ENCODE measurements around the gene BAG1. TPM values are rescaled to one million over a fixed set of nuclear protein-coding genes. Genes with fewer than 3 reads are reported as not detected.

BAG1 gene
- total RNA-seq, 2 donors from 2014 or later: 38.7 to 39.9 TPM

DNA sequence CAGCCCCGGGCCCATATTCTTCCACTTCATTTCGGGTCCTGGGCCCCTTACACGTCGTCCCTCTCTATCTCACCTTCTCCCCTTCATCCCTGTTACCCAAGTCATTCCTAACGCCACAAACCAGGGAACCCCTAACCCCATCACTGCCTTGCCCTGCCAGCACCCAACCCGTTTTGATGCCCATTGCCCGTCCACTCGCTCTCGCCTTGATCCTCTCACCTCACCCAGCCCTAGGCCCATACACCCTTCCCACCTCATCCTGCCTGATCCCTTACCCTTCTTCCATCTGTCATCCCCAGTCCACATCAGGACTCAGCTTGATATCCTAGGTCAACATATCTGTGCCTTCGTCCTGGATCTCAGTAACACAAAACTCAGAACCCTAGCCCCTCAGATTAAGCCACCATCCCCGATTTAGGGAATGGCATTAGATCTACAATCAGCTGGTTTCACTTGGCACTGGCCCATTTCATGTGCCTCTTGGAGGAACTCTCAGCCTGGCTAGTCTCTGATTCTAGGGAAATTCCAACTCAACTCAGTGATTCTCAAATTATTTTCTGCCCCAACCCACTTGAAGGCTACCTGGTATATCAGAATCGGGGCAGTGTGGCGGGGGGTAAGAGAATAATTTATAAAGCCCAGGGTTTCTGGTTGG, 830 bp upstream of the BAG1 start:
- peaks cover 39% of the 10 kb centered on the region for H3K36me3 ChIP-seq (ENCODE audit: control insufficient read depth, insufficient read depth, low read length)
- no peaks in the 10 kb centered on the region for H3K9me3 ChIP-seq (ENCODE audit: control insufficient read depth, low read length)

DNA sequence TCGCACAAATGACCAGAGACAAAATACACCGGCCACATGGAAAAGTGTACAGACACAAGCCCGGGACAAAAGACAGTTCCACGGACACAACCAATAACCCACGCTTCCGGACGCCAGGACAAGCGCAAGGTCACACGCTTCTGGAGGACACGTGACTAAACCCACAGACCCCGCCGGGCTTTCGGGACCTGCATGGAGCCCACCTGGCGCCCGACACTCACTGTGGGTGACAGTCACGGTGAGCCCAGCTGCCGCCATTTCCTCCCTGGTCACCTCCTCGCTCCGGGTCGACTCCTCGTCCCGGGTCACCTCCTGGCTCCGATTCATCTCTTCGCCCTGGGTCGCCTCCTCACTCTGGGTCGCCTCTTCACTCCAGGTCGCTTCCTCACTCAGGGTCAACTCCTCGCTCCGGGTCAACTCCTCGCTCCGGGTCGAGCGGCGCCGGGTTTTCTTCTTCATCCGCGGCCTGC, 470 bp downstream of the BAG1 start:
- no peaks in the 10 kb centered on the region for H3K27me3 Mint-ChIP-seq (ENCODE audit: insufficient read depth)
- H3K9ac ChIP-seq (ENCODE audit: extremely low read depth, low read length, poor library complexity, severe bottlenecking): peak overlapping the region; percentile 79
- peaks cover 25% of the 10 kb centered on the region for H3K4me1 Mint-ChIP-seq
- TF ChIP-seq, protein P1, sequence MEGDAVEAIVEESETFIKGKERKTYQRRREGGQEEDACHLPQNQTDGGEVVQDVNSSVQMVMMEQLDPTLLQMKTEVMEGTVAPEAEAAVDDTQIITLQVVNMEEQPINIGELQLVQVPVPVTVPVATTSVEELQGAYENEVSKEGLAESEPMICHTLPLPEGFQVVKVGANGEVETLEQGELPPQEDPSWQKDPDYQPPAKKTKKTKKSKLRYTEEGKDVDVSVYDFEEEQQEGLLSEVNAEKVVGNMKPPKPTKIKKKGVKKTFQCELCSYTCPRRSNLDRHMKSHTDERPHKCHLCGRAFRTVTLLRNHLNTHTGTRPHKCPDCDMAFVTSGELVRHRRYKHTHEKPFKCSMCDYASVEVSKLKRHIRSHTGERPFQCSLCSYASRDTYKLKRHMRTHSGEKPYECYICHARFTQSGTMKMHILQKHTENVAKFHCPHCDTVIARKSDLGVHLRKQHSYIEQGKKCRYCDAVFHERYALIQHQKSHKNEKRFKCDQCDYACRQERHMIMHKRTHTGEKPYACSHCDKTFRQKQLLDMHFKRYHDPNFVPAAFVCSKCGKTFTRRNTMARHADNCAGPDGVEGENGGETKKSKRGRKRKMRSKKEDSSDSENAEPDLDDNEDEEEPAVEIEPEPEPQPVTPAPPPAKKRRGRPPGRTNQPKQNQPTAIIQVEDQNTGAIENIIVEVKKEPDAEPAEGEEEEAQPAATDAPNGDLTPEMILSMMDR (conservative IDR thresholded peaks at IDR 0.05): no peak
- no peak for DNase-seq
- peak overlapping the region; percentile 45 for H3K27ac ChIP-seq (ENCODE audit: low read depth, low read length)
- H3K36me3 ChIP-seq (ENCODE audit: control insufficient read depth, insufficient read depth, low read length): peaks cover 45% of the 10 kb centered on the region
- H3K9me3 ChIP-seq (ENCODE audit: control insufficient read depth, low read length): no peaks in the 10 kb centered on the region
- peak overlapping the region; percentile 81 for H3K4me3 Mint-ChIP-seq
- WGBS, 2 experiments (ENCODE audit: insufficient coverage in 1 of 2, insufficient read length in 1 of 2): 0% methylated on average over 28 to 37 of the region's 37 CpGs
- peaks cover 7% of the 10 kb centered on the region for H3K4me1 ChIP-seq (ENCODE audit: control insufficient read depth, insufficient read depth, low read length)
- H3K36me3 Mint-ChIP-seq (ENCODE audit: low read depth): peaks cover 31% of the 10 kb centered on the region
- H3K4me3 ChIP-seq (ENCODE audit: low read length): peak overlapping the region; percentile 96
- H3K9me3 Mint-ChIP-seq: no peaks in the 10 kb centered on the region
- no peaks in the 10 kb centered on the region for H3K27me3 ChIP-seq (ENCODE audit: control insufficient read depth, insufficient read depth, low read length, poor library complexity, severe bottlenecking)
- peak overlapping the region; percentile 53 for H3K27ac Mint-ChIP-seq

More for the DNA sequence above, 830 bp upstream of the BAG1 start:
- no peaks in the 10 kb centered on the region for H3K27me3 Mint-ChIP-seq (ENCODE audit: insufficient read depth)
- peaks cover 25% of the 10 kb centered on the region for H3K4me1 Mint-ChIP-seq
- no peak for DNase-seq
- H3K27ac Mint-ChIP-seq: peak overlapping the region; percentile 96
- Histone ChIP-seq H3K4me3 (ENCODE audit: low read length) (peak overlapping the region; percentile 99), H3K27me3 (ENCODE audit: control insufficient read depth, insufficient read depth, low read length, poor library complexity, severe bottlenecking) (no peaks in the 10 kb centered on the region), H3K4me1 (ENCODE audit: control insufficient read depth, insufficient read depth, low read length) (peaks cover 7% of the 10 kb centered on the region), H3K9ac (ENCODE audit: extremely low read depth, low read length, poor library complexity, severe bottlenecking) (peak overlapping the region; percentile 67), H3K27ac (ENCODE audit: low read depth, low read length) (no peak overlapping the region)
- no peaks in the 10 kb centered on the region for H3K9me3 Mint-ChIP-seq
- H3K36me3 Mint-ChIP-seq (ENCODE audit: low read depth): peaks cover 24% of the 10 kb centered on the region
- WGBS, 2 experiments (ENCODE audit: insufficient coverage in 1 of 2, insufficient read length in 1 of 2): 26 to 28% methylated on average over 7 to 13 of the region's 13 CpGs
- H3K4me3 Mint-ChIP-seq: peak overlapping the region; percentile 81
- TF ChIP-seq, protein P1 (conservative IDR thresholded peaks at IDR 0.05): no peak

DNA sequence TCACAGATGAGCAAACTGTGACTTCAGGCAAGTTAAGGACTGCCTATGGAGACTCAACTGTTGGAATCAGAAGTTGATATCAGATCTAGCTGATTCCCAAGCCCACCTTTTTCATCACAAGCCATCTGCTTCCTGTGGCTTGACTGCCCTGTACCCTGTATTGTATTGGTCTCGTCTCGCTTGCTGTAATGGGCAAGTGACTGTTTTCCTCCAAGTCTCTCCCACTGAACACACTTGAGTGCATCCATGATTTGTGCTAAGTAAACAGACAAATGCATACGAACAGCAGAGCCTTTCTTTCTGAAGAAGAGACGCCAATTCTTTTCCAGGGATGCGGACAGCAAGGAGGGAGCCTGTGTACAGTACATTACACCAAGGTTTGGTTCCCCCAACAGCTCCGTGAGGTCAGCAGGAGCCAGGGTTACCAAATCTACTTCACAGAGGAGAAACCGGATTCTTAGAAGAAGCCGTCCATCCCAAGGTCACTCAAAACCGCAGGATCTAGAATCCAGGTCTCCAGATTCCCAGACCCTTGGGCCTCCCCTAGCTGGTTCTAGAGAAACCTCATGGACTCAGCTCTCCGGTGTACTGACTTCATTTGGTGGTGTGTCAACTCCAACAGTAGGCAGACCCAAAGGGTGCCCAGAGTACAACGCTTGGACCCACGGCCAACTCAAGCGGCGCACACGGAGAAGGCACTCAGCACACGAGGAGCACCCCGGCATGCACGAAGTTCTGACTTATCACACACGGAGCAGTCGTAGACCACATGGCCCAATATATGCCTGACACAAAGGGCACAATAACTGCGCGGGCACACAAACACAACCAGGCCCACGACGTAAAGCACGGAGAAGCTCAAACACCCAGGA, 1.1 kb downstream of the BAG1 start:
- H3K9ac ChIP-seq (ENCODE audit: extremely low read depth, low read length, poor library complexity, severe bottlenecking): peak overlapping the region; percentile 79
- H3K27me3 ChIP-seq (ENCODE audit: control insufficient read depth, insufficient read depth, low read length, poor library complexity, severe bottlenecking): no peaks in the 10 kb centered on the region
- Mint-ChIP-seq H3K27me3 (ENCODE audit: insufficient read depth) (no peaks in the 10 kb centered on the region), H3K4me3 (peak overlapping the region; percentile 81), H3K4me1 (peaks cover 25% of the 10 kb centered on the region), H3K36me3 (ENCODE audit: low read depth) (peaks cover 35% of the 10 kb centered on the region), H3K9me3 (no peaks in the 10 kb centered on the region), H3K27ac (peak overlapping the region; percentile 53)
- 9 to 10% methylated on average over 24 to 25 of the region's 25 CpGs for WGBS, 2 experiments (ENCODE audit: insufficient coverage in 1 of 2, insufficient read length in 1 of 2)
- H3K4me1 ChIP-seq (ENCODE audit: control insufficient read depth, insufficient read depth, low read length): peaks cover 7% of the 10 kb centered on the region
- TF ChIP-seq, protein P1 (conservative IDR thresholded peaks at IDR 0.05): no peak
- no peaks in the 10 kb centered on the region for H3K9me3 ChIP-seq (ENCODE audit: control insufficient read depth, low read length)
- H3K4me3 ChIP-seq (ENCODE audit: low read length): peak overlapping the region; percentile 96
- H3K27ac ChIP-seq (ENCODE audit: low read depth, low read length): no peak overlapping the region
- peaks cover 46% of the 10 kb centered on the region for H3K36me3 ChIP-seq (ENCODE audit: control insufficient read depth, insufficient read depth, low read length)
- peak; percentile 61 for DNase-seq
